OCI-LY3 (cell line): ENCODE data around the gene ENPEP.

Experiments used
- EZH2phosphoT487 ChIP-seq: fragments of 200-600 bp; shearing (Covaris generic); IDR thresholded peaks from 2 replicates; pipeline ENCODE4 v1.6.1; 2018; ENCODE audit warnings: antibody characterized with exemption, mixed run types, low read depth
- TF ChIP-seq, protein P1 (sequence below): fragments of 200-600, 300-600 bp; sonication (generic); IDR thresholded peaks from 2 replicates; pipeline ENCODE4 v1.5.1; 2014; ENCODE audit warnings: antibody characterized with exemption, low read length, low read depth

DNA sequence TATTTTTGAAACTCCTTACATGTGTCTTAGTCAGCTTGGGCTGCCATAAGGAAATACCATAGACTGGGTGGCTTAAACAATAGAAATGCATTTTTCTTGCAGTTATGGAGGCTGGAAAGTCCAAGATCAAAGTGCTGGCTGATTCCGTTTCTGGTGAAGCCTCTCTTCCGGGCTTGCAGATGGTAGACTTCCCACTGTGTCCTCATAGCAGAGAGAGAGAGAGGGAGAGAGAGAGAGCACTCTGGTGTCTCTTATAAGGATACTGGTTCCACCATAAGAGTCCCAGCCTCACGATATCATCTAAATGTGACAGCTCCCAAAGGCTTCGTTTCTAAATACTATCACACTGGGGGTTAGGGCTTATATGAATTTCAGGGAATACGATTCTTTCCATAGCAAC lies 39.7 kb downstream of the ENPEP start:
- TF ChIP-seq, protein P1, sequence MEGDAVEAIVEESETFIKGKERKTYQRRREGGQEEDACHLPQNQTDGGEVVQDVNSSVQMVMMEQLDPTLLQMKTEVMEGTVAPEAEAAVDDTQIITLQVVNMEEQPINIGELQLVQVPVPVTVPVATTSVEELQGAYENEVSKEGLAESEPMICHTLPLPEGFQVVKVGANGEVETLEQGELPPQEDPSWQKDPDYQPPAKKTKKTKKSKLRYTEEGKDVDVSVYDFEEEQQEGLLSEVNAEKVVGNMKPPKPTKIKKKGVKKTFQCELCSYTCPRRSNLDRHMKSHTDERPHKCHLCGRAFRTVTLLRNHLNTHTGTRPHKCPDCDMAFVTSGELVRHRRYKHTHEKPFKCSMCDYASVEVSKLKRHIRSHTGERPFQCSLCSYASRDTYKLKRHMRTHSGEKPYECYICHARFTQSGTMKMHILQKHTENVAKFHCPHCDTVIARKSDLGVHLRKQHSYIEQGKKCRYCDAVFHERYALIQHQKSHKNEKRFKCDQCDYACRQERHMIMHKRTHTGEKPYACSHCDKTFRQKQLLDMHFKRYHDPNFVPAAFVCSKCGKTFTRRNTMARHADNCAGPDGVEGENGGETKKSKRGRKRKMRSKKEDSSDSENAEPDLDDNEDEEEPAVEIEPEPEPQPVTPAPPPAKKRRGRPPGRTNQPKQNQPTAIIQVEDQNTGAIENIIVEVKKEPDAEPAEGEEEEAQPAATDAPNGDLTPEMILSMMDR: no peak
- no peak for TF ChIP-seq EZH2phosphoT487
